ENCODE measurements around the gene NECAB3.

DNA sequence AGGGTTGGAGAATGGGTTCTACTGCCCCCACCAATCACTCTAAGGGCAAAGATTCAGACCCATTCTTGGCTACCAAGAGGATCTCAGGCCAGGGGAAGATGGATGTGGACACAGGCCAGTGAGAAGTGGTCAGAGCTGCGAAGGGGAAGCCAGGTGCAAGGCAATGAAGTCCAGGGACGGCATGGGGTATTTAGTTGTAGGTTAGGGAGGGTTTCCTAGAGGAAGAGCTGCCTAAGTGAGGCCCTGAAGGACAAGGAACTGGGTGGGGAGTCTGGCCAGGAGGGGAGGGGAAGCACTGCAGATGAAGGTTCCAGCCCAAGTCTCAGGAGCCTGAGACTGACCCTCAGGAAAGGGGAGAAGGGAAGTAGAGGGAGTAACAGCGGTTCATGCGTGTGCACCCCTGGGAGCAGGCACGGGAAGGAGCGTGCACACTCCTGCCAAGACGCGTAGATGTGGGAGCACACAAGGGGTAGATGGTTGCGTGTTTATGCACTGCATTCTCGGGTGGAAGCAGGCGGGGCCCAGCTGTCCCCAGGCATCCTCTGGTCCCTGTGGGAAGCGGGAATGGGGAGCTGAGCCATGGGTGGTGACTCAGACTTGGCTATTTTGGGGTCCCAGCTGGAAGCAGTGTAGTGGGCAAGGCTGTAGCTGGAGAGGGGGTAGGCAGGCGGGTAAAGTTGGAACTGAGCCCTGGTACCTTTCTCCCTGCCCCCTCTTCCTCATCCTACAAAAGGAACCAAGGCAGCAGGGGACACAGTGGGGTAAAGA, 4.2 kb downstream of the NECAB3 start:
- TF ChIP-seq POLR2A (IDR thresholded peaks at IDR 0.05; ENCODE audit: low read depth) (no peak), POLR2AphosphoS5 (IDR thresholded peaks at IDR 0.05) (no peak), CTCF (IDR thresholded peaks at IDR 0.05) (no peak), EP300 (IDR thresholded peaks at IDR 0.05) (no peak)
